Neuron (in vitro differentiated cells): ENCODE data around the gene TPD52L1.

Experiments used
- H2AFZ ChIP-seq: one replicate; pipeline ENCODE4 v1.6.1; 2013; ENCODE audit warnings: low read depth, mild to moderate bottlenecking, inconsistent platforms, low read length, moderate library complexity
- H3K27me3 ChIP-seq: one replicate; pipeline ENCODE4 v1.6.1; 2013; ENCODE audit warnings: low read length; ENCODE audit not compliant: insufficient read depth
- H3K36me3 ChIP-seq: one replicate; pipeline ENCODE4 v1.6.1; 2013; ENCODE audit warnings: low read length; ENCODE audit not compliant: insufficient read depth
- H3K4me1 ChIP-seq: one replicate; pipeline ENCODE4 v1.6.1; 2013; ENCODE audit warnings: low read length; ENCODE audit not compliant: insufficient read depth
- H3K4me3 ChIP-seq: 2 replicates; pipeline ENCODE4 v1.5.1; 2013; ENCODE audit warnings: mild to moderate bottlenecking, low read length, moderate library complexity
- H3K9me3 ChIP-seq: one replicate; pipeline ENCODE4 v1.6.1; 2013; ENCODE audit warnings: low read length

The TPD52L1 gene

GRCh38 chr6:125153391-125154117 is at the start of gene TPD52L1:
TPD52L1 (plus strand) TSS chr6:125153773; CDS start chr6:125153952, 179 bp downstream.
- Histone ChIP-seq H3K27me3 (peaks cover 27% of the 10 kb centered on the region), H3K36me3 (no peaks in the 10 kb centered on the region), H3K4me3 (peak within 1 kb of the TSS; percentile 43), H2AFZ (peak within 1 kb of the TSS; percentile 75), H3K9me3 (no peaks in the 10 kb centered on the region), H3K4me1 (peaks cover 12% of the 10 kb centered on the region)

GRCh38 chr6:125104425-125104824 is 49.1 kb upstream of the TPD52L1 start:
- H3K9me3 ChIP-seq = no peaks in the 10 kb centered on the region
- H3K27me3 ChIP-seq = no peaks in the 10 kb centered on the region
- no peaks in the 10 kb centered on the region for H3K36me3 ChIP-seq
- H3K4me3 ChIP-seq = peak overlapping the region; percentile 5
- H3K4me1 ChIP-seq = peaks cover 6% of the 10 kb centered on the region
- peak overlapping the region; percentile 71 for H2AFZ ChIP-seq

- H3K4me3 ChIP-seq = no peak overlapping the region
- H3K27me3 ChIP-seq = no peaks in the 10 kb centered on the region
- no peak overlapping the region for H2AFZ ChIP-seq
- peaks cover 6% of the 10 kb centered on the region for H3K4me1 ChIP-seq
- peaks cover 3% of the 10 kb centered on the region for H3K9me3 ChIP-seq
- H3K36me3 ChIP-seq = no peaks in the 10 kb centered on the region
Measured at GRCh38 chr6:125107048-125107447, 46.5 kb upstream of the TPD52L1 start.

- Histone ChIP-seq H3K36me3 (no peaks in the 10 kb centered on the region), H3K4me1 (peaks cover 6% of the 10 kb centered on the region), H3K9me3 (peaks cover 3% of the 10 kb centered on the region), H3K27me3 (no peaks in the 10 kb centered on the region), H2AFZ (no peak overlapping the region), H3K4me3 (no peak overlapping the region)
Measured at GRCh38 chr6:125107896-125108295, 45.7 kb upstream of the TPD52L1 start.

- Histone ChIP-seq H3K4me3 (no peak overlapping the region), H3K4me1 (no peaks in the 10 kb centered on the region), H3K36me3 (no peaks in the 10 kb centered on the region), H3K27me3 (no peaks in the 10 kb centered on the region), H2AFZ (no peak overlapping the region), H3K9me3 (peaks cover 3% of the 10 kb centered on the region)
Measured at GRCh38 chr6:125110056-125110455, 43.5 kb upstream of the TPD52L1 start.

GRCh38 chr6:125111219-125111983 is 42.2 kb upstream of the TPD52L1 start:
- Histone ChIP-seq H3K9me3 (peaks cover 3% of the 10 kb centered on the region), H3K27me3 (no peaks in the 10 kb centered on the region), H3K4me1 (no peaks in the 10 kb centered on the region), H3K36me3 (no peaks in the 10 kb centered on the region), H3K4me3 (no peak overlapping the region), H2AFZ (no peak overlapping the region)

GRCh38 chr6:125112934-125113333 is 40.6 kb upstream of the TPD52L1 start:
- H3K27me3 ChIP-seq = no peaks in the 10 kb centered on the region
- no peak overlapping the region for H2AFZ ChIP-seq
- H3K4me1 ChIP-seq = no peaks in the 10 kb centered on the region
- H3K36me3 ChIP-seq = no peaks in the 10 kb centered on the region
- no peak overlapping the region for H3K4me3 ChIP-seq
- H3K9me3 ChIP-seq = peaks cover 3% of the 10 kb centered on the region

GRCh38 chr6:125114248-125114858 is 39.2 kb upstream of the TPD52L1 start:
- Histone ChIP-seq H2AFZ (no peak overlapping the region), H3K9me3 (peaks cover 3% of the 10 kb centered on the region), H3K4me3 (no peak overlapping the region)

GRCh38 chr6:125116170-125116569 is 37.4 kb upstream of the TPD52L1 start:
- no peaks in the 10 kb centered on the region for H3K4me1 ChIP-seq
- H2AFZ ChIP-seq = no peak overlapping the region
- peaks cover 3% of the 10 kb centered on the region for H3K9me3 ChIP-seq
- H3K36me3 ChIP-seq = no peaks in the 10 kb centered on the region
- H3K27me3 ChIP-seq = no peaks in the 10 kb centered on the region
- no peak overlapping the region for H3K4me3 ChIP-seq

More at GRCh38 chr6:125114248-125114858, 39.2 kb upstream of the TPD52L1 start:
- Histone ChIP-seq H3K4me1 (no peaks in the 10 kb centered on the region), H3K36me3 (no peaks in the 10 kb centered on the region), H3K27me3 (no peaks in the 10 kb centered on the region)

GRCh38 chr6:125116710-125117109 is 36.9 kb upstream of the TPD52L1 start:
- Histone ChIP-seq H3K4me1 (no peaks in the 10 kb centered on the region), H3K36me3 (no peaks in the 10 kb centered on the region), H2AFZ (no peak overlapping the region), H3K27me3 (no peaks in the 10 kb centered on the region), H3K4me3 (no peak overlapping the region), H3K9me3 (peaks cover 2% of the 10 kb centered on the region)

- no peak overlapping the region for H2AFZ ChIP-seq
- no peak overlapping the region for H3K4me3 ChIP-seq
- no peaks in the 10 kb centered on the region for H3K4me1 ChIP-seq
- no peaks in the 10 kb centered on the region for H3K36me3 ChIP-seq
- no peaks in the 10 kb centered on the region for H3K27me3 ChIP-seq
- H3K9me3 ChIP-seq = no peaks in the 10 kb centered on the region
Measured at GRCh38 chr6:125117818-125118217, 35.8 kb upstream of the TPD52L1 start.

GRCh38 chr6:125120054-125120590 is 33.5 kb upstream of the TPD52L1 start:
- Histone ChIP-seq H3K4me1 (no peaks in the 10 kb centered on the region), H3K4me3 (no peak overlapping the region), H2AFZ (no peak overlapping the region), H3K27me3 (no peaks in the 10 kb centered on the region), H3K36me3 (no peaks in the 10 kb centered on the region), H3K9me3 (no peaks in the 10 kb centered on the region)

GRCh38 chr6:125121894-125122293 is 31.7 kb upstream of the TPD52L1 start:
- H3K9me3 ChIP-seq = no peaks in the 10 kb centered on the region
- H3K4me3 ChIP-seq = no peak overlapping the region
- no peaks in the 10 kb centered on the region for H3K36me3 ChIP-seq
- no peaks in the 10 kb centered on the region for H3K4me1 ChIP-seq
- H2AFZ ChIP-seq = no peak overlapping the region
- no peaks in the 10 kb centered on the region for H3K27me3 ChIP-seq
